OCI-LY7 (cell line): Measurements from ENCODE around the gene PIH1D1. TPM values are rescaled to one million over a fixed set of nuclear protein-coding genes. Genes with fewer than 3 reads are reported as not detected.

Source experiments
- BruUV-seq: library from RNA; stranded (reverse); fragments of 400-500 nt; replicated peaks from 2 replicates; lab custom pipeline; 2021; lab: Mats Ljungman, UMichigan
- CTCF ChIA-PET: fragments of 300-600 bp; sonication (Branson Sonifier 250); formaldehyde crosslinking; loops from one replicate; lab custom pipeline; 2022; ENCODE audit warnings: antibody characterized with exemption; ENCODE audit not compliant: unreplicated experiment; lab: Charles Lee
- POLR2A ChIA-PET: fragments of 300-600 bp; sonication (Branson Sonifier 250); formaldehyde crosslinking; loops from one replicate; lab custom pipeline; 2022; ENCODE audit warnings: antibody characterized with exemption; lab: Charles Lee
- DNase-seq: peaks from one replicate; pipeline ENCODE4 v3.0.0-alpha.2; 2015; ENCODE audit warnings: low spot score
- H2AFZ ChIP-seq: fragments of 200-600 bp; sonication (generic), shearing (Covaris generic); 2 replicates; pipeline ENCODE4 v1.6.1; 2014; ENCODE audit warnings: mild to moderate bottlenecking, antibody characterized with exemption, low read length, moderate library complexity
- H3K27ac ChIP-seq: fragments of 200-600 bp; sonication (generic); 2 replicates; pipeline ENCODE4 v1.5.1; 2014; ENCODE audit warnings: mixed run types, low read depth, mild to moderate bottlenecking, moderate library complexity, low read length, inconsistent platforms; ENCODE audit not compliant: poor library complexity, severe bottlenecking
- H3K36me3 ChIP-seq: fragments of 200-600 bp; sonication (generic); 2 replicates; pipeline ENCODE4 v1.6.1; 2014; ENCODE audit warnings: mild to moderate bottlenecking, antibody characterized with exemption, low read length, moderate library complexity, mixed read lengths; ENCODE audit not compliant: insufficient read depth
- H3K4me1 ChIP-seq: fragments of 200-600 bp; sonication (generic); 2 replicates; pipeline ENCODE4 v1.5.1; 2014; ENCODE audit warnings: mild to moderate bottlenecking, low read length; ENCODE audit not compliant: insufficient read depth, poor library complexity, severe bottlenecking
- H3K4me2 ChIP-seq: fragments of 200-600 bp; sonication (generic); 2 replicates; pipeline ENCODE4 v1.6.1; 2014; ENCODE audit warnings: mild to moderate bottlenecking, low read length
- H3K4me3 ChIP-seq: fragments of 200-600 bp; sonication (generic); 2 replicates; pipeline ENCODE4 v1.5.1; 2014; ENCODE audit warnings: mild to moderate bottlenecking, low read depth, low read length; ENCODE audit not compliant: poor library complexity, severe bottlenecking
- H3K79me2 ChIP-seq: fragments of 200-600 bp; sonication (generic); 2 replicates; pipeline ENCODE4 v1.6.1; 2016; ENCODE audit warnings: low read depth, mild to moderate bottlenecking, low read length, moderate library complexity, mixed read lengths; ENCODE audit not compliant: insufficient read depth
- H3K9me2 ChIP-seq: fragments of 200-600 bp; sonication (generic); 2 replicates; pipeline ENCODE4 v1.6.1; 2016; ENCODE audit warnings: mild to moderate bottlenecking, low read length, mixed read lengths; ENCODE audit not compliant: insufficient read depth
- H3K9me3 ChIP-seq: fragments of 200-600 bp; sonication (generic); 2 replicates; pipeline ENCODE4 v1.6.1; 2014; ENCODE audit warnings: mild to moderate bottlenecking, mixed run types, low read length, mixed read lengths
- H4K20me1 ChIP-seq: fragments of 200-600 bp; sonication (generic); 2 replicates; pipeline ENCODE4 v1.6.1; 2014; ENCODE audit warnings: mild to moderate bottlenecking, antibody characterized with exemption, low read length, moderate library complexity, mixed read lengths; ENCODE audit not compliant: insufficient read depth
- EZH2phosphoT487 ChIP-seq: fragments of 200-600 bp; sonication (generic); IDR thresholded peaks from 2 replicates; pipeline ENCODE4 v1.6.1; 2018; ENCODE audit warnings: low read depth, borderline replicate concordance, mild to moderate bottlenecking, mixed run types, antibody characterized with exemption, low read length, moderate library complexity, mixed read lengths
- intact Hi-C: fragments of 100-400 bp; cut with micrococcal nuclease; formaldehyde crosslinking; loops from one replicate; pipeline ENCODE4 v1.10.0; 2022; ENCODE audit not compliant: unreplicated experiment
- total RNA-seq, 2 experiments: library from RNA; depleted of rRNA in 1 of 2; stranded (reverse); fragments of >200 nt in 1 of 2; shearing (Covaris generic) in 1 of 2; gene quantifications; 2 replicates each; pipeline ENCODE4 v1.2.3, GENCODE V29; 2014 to 2022
- TF ChIP-seq, protein P1 (sequence below): fragments of 200-600 bp; sonication (generic); conservative IDR thresholded peaks from 2 replicates; pipeline ENCODE4 v1.5.1; 2014; ENCODE audit warnings: mild to moderate bottlenecking, antibody characterized with exemption, low read length, moderate library complexity, mixed read lengths

The PIH1D1 gene
- total RNA-seq, 2 experiments from 2014 or later: 95.5 to 117 TPM

DNA sequence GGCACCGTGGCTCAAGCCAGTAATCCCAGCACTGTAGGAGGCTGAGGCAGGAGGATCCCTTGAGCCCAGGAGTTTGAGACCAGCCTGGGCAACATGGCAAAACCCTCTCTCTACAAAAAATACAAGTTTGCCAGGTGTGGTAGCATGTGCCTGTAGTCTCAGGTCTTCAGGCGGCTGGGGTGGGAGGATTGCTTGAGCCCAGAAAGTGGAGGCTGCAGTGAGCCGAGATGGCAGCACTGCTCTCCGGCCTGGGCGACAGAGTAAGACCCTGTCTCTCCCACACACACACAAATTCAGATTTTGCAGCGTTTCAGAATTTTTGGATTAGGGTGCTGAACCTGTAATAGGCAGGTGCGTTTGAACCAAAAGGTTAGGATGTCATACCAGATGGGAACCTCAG is 46.9 kb upstream of the PIH1D1 start:
- Histone ChIP-seq H4K20me1 (peaks cover 25% of the 10 kb centered on the region), H3K4me3 (peak overlapping the region; percentile 98), H3K27ac (peak overlapping the region; percentile 84), H3K9me2 (no peaks in the 10 kb centered on the region), H3K36me3 (peaks cover 41% of the 10 kb centered on the region), H3K9me3 (no peaks in the 10 kb centered on the region), H3K79me2 (peaks cover 30% of the 10 kb centered on the region), H2AFZ (no peak overlapping the region), H3K4me2 (peak overlapping the region; percentile 100), H3K4me1 (peaks cover 61% of the 10 kb centered on the region)
- TF ChIP-seq EZH2phosphoT487: no peak
- TF ChIP-seq, protein P1, sequence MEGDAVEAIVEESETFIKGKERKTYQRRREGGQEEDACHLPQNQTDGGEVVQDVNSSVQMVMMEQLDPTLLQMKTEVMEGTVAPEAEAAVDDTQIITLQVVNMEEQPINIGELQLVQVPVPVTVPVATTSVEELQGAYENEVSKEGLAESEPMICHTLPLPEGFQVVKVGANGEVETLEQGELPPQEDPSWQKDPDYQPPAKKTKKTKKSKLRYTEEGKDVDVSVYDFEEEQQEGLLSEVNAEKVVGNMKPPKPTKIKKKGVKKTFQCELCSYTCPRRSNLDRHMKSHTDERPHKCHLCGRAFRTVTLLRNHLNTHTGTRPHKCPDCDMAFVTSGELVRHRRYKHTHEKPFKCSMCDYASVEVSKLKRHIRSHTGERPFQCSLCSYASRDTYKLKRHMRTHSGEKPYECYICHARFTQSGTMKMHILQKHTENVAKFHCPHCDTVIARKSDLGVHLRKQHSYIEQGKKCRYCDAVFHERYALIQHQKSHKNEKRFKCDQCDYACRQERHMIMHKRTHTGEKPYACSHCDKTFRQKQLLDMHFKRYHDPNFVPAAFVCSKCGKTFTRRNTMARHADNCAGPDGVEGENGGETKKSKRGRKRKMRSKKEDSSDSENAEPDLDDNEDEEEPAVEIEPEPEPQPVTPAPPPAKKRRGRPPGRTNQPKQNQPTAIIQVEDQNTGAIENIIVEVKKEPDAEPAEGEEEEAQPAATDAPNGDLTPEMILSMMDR: no peak
- no peak for DNase-seq
- POLR2A ChIA-PET: no interaction called here
- CTCF ChIA-PET: no interaction called here
- intact Hi-C loops: loop anchor here (10.0 kb wide), 2 partner anchors 266 to 864 kb away; partner anchors contain the start of genes AP2A1, DBP and TSKS
- BruUV-seq: no TSS peak

DNA sequence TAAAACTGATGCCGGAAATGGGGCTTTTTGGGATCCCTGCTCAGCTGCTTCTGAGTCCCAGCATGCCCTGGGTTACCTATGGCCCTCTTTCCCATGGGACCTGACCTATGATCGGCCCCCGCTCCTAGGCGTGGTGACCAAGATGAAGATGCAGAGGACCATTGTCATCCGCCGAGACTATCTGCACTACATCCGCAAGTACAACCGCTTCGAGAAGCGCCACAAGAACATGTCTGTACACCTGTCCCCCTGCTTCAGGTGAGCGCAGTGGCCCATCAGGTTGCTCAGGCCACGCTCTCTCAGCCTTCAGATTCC is 46.1 kb upstream of the PIH1D1 start:
- BruUV-seq: no TSS peak
- peak overlapping the region; percentile 84 for H3K27ac ChIP-seq
- peak overlapping the region; percentile 98 for H3K4me3 ChIP-seq
- no peaks in the 10 kb centered on the region for H3K9me2 ChIP-seq
- no peaks in the 10 kb centered on the region for H3K9me3 ChIP-seq
- peaks cover 68% of the 10 kb centered on the region for H3K4me1 ChIP-seq
- peaks cover 30% of the 10 kb centered on the region for H3K79me2 ChIP-seq
- intact Hi-C loops: loop anchor here (10.0 kb wide), 2 partner anchors 267 to 863 kb away; partner anchors contain the start of genes AP2A1, DBP and TSKS
- POLR2A ChIA-PET: no interaction called here
- no peak for DNase-seq
- TF ChIP-seq, protein P1: no peak
- no peak for TF ChIP-seq EZH2phosphoT487
- peaks cover 48% of the 10 kb centered on the region for H3K36me3 ChIP-seq
- no peak overlapping the region for H2AFZ ChIP-seq
- CTCF ChIA-PET: no interaction called here
- peaks cover 25% of the 10 kb centered on the region for H4K20me1 ChIP-seq
- H3K4me2 ChIP-seq: peak overlapping the region; percentile 100

DNA sequence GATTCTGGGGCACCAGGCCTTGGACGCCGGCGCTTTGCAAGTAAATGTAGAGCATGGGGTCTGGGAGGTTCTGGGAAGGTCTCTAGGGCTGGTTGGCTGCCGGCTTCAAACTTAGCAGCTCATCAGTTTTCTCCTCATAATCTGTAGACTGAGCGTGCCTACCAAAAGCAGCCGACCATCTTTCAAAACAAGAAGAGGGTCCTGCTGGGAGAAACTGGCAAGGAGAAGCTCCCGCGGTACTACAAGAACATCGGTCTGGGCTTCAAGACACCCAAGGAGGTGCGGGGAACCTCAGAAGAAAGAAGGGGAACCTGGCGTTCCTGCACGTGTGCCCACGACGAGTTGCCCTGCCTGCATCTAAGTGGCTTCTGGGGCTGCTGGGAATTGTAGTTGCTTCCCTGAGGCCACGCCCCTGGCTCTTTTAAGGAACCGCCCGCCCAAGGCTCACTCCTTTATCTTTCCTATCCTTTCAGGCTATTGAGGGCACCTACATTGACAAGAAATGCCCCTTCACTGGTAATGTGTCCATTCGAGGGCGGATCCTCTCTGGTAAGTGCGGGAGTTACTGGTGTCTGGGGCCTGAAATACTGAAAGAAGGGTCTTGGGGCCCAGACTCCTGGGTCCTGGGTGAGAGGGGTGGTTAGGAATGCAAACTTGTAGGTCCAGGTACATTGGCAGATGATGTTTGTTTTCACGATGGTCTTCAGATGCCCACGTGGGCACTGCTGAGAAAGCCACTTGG is 45.6 kb upstream of the PIH1D1 start:
- Histone ChIP-seq H4K20me1 (peaks cover 25% of the 10 kb centered on the region), H3K27ac (peak overlapping the region; percentile 84), H3K4me2 (peak overlapping the region; percentile 100), H2AFZ (no peak overlapping the region), H3K4me1 (peaks cover 70% of the 10 kb centered on the region), H3K9me2 (no peaks in the 10 kb centered on the region), H3K9me3 (no peaks in the 10 kb centered on the region), H3K4me3 (peak overlapping the region; percentile 98), H3K36me3 (peaks cover 53% of the 10 kb centered on the region), H3K79me2 (peaks cover 30% of the 10 kb centered on the region)
- intact Hi-C loops: loop anchor here (10.0 kb wide), 2 partner anchors 268 to 862 kb away; partner anchors contain the start of genes AP2A1, DBP and TSKS
- CTCF ChIA-PET: interaction anchor here (0.6 kb wide), 1 partner anchor 20 kb away, joined by 3 read pairs; no protein-coding TSS in a partner anchor
- POLR2A ChIA-PET: interaction anchor here (0.6 kb wide), 1 partner anchor 41 kb away, joined by 6 read pairs; no protein-coding TSS in a partner anchor
- no TSS peak for BruUV-seq
- TF ChIP-seq, protein P1: no peak
- TF ChIP-seq EZH2phosphoT487: no peak
- peak; percentile 86 for DNase-seq
